Parietal lobe (tissue), 2 donors: Measurements from ENCODE around the gene ZNF525. TPM values are rescaled to one million over a fixed set of nuclear protein-coding genes. Genes with fewer than 3 reads are reported as not detected.

Experiments
- small RNA-seq: library from RNA; depleted of rRNA; stranded (forward); fragments of <200 nt; gene quantifications from one replicate; pipeline ENCODE3, GENCODE V24; 2014; ENCODE audit warnings: low replicate concordance
- total RNA-seq: library from RNA; depleted of rRNA; stranded (reverse); fragments of >200 nt; gene quantifications from one replicate; pipeline ENCODE4 v1.2.3, GENCODE V29; 2014

ZNF525 gene
- 22.5 TPM for total RNA-seq

DNA sequence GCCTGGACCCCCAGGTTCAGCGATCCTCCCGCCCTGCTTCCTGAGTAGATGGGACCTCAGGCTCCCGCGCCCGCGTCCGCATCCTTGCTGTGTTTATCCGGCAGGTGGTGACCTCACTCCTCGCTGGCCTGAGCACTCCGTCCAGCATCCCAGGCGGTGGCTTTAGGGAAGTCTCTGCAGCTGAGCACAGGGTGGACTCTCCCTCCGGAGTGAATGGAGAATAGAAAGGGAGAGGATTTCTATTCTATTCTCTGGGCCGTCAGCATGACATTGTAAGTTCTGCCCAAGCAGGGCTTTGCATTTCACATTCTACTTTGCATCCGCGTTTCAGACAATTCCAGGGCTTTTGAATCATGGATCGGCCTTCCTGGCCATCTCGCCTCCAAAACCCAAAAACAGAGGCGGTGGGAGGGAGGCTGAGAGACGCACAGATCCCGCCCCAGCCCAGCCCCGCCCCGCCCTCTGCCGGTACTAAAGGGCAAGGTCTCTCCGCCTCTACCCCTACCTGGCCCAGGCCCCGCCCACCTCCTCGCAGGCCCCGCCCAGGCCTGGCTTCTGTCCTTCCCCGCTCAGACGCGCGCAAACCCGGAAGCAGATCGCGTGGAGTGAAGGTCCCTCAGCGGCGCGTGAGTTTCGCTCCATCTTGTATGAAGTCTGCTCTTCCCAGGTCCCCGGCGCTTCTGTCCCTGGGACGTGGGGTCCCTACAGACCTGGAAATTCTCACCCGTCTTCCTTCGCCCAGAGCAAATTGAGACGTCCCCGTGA, at the start of gene ZNF525:
TSS of gene ZNF525 (plus strand) at position 572 of the 765 bp plus-strand sequence. CDS start 6,577 bp downstream, outside the sequence.

DNA sequence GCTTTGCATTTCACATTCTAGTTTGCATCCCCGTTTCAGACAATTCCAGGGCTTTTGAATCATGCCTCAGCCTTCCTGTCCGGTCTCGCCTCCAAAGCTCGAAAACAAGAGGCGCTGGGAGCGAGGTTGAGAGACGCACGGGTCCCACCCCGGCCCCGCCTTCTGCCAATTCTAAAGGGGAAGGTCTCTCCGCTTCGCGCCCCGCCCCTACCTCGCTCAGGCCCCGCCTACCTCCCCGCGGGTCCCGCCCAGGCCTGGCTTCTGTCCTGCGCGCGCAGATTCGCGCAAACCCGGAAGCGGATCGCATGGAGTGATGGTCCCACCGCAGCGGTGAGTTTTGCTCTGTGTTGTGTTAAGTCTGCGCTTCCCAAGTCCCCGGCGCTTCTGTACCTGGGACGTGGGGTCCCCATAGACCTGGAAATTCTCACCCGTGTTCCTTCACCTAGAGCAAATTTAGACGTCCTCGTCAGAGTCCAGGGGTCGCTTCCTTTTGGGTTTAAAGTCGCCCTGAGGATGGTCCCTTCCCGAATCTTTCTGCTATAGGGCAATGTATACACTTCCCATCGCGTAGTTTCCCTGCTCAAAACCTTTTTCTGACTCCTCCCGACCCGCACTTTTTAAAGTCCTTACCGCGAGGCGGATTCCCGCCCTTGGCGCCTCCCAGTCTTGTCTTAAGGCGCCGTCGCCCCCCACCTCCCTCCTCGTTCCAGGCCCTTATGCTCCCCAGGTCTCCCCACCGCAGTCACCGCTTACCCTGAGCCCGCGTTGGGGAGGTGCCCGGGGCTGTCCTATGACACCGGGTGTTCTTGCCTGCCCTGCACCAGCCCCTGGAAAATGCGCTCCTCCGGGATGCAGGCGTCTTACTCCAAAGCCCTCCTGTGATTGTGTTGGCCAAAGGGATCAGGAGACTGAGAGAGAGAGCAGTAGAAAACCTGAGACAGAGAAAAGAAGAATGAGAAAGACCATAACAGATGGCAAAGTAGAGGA, 31.7 kb upstream of the ZNF525 start, which contains the start of gene ZNF845:
TSS of gene ZNF845 (plus strand) at position 287 of the 987 bp plus-strand sequence. CDS start 7,559 bp downstream, outside the sequence.

DNA sequence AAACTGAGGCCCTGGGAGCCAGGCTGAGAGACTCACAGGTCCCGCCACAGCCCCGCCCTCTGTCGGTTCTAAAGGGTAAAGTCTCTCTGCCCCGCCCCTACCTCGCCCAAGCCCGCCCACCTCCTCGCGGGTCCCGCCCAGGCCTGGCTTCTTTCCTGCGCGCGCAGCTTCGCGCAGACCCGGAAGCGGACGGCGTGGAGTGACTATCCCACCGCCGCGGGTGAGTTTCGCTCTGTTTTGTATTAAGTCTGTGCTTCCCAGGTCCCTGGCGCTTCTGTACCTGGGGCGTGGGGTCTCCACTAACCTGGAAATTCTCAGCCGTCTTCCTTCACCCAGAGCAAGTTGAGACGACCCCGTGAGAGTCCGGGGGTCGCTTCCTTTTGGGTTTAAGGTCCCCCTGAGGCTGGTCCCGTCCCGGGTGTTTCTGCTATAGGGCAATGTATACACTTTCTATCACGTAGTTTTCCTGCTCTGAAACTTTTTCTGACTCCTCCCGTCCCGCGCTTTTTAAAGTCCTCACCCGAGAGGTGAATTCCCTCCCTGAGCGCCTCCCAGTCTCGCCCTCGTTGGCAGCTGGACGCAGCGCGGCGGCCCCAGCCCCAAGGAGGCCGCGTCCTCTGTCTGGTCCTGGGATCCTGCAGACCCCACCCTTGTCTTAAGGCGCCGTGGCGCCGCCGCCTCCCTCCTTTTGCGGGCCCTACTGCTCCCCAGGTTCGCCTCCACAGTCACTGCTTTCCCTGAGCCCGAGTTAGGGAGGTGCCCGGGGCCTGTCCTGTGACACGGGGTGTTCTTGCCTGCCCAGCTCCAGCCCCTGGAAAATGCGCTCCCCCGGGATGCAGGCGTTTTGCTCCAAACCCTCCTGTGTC, 29.7 kb downstream of the ZNF525 start, which contains the start of gene ZNF765:
TSS of gene ZNF765 (plus strand) at position 176 of the 866 bp plus-strand sequence. CDS start 2,867 bp downstream, outside the sequence.

DNA sequence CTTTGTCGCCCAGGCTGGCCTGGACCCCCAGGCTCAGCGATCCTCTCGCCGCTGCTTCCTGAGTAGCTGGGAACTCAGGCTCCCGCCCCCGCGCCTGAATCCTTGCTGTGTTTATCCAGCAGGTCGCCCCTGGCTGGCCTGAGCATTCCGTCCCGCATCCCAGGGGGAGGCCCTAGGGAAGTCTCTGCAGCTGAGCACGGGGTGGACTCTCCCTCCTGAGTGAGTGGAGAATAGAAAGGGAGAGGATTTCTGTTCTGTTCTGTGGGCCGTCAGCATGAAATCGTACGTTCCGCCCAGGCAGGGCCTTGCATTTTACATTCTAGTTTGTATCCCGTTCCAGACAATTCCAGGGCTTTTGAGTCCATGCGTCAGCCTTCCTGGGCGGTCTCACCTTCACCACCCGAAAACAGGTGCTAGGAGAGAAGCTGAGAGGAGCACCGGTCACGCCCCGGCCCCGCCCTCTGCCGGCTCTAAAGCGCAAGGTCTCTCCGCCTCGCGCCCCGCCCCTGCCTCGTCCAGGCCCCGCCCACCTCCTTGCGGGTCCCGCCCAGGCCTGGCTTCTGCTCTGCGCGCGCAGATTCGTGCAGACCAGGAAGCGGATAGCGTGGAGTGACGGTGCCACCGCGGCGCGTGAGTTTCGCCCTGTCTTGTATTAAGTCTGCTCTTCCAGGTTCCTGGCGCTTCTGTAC, 66.0 kb downstream of the ZNF525 start, which contains the start of gene ZNF761:
TSS of gene ZNF761 (plus strand) at position 586 of the 689 bp plus-strand sequence. CDS start 15,285 bp downstream, outside the sequence.

Small RNA genes within 50 kb of the gene (small RNA-seq; reads per million reads assigned to genes)
- not detected for gene RPL39P36

Other genes starting within 250 kb of the ZNF525 start
- 32.2 TPM for gene ZNF415, start 232.8 kb upstream of the ZNF525 start, total RNA-seq
- 25.7 TPM for gene ZNF347, start 206.7 kb upstream of the ZNF525 start, total RNA-seq
- 10.0 TPM for gene ZNF665, start 172.3 kb upstream of the ZNF525 start, total RNA-seq
- gene ZNF677, start 110.8 kb upstream of the ZNF525 start, total RNA-seq = 45.7 TPM
- not detected for gene VN1R2, start 107.4 kb upstream of the ZNF525 start, total RNA-seq
- not detected for gene VN1R4, start 98.0 kb upstream of the ZNF525 start, total RNA-seq
- gene ZNF845, start 32.0 kb upstream of the ZNF525 start, total RNA-seq = 21.3 TPM
- gene ZNF765, start 29.4 kb downstream of the ZNF525 start, total RNA-seq = 34.7 TPM
- gene ZNF761, start 66.3 kb downstream of the ZNF525 start, total RNA-seq = 20.7 TPM
- gene ZNF813, start 102.0 kb downstream of the ZNF525 start, total RNA-seq = 4.7 TPM
- gene ZNF331, start 172.4 kb downstream of the ZNF525 start, total RNA-seq = 31.0 TPM